Tibial artery (tissue), 4 donors: ENCODE measurements around the gene PRAC1.

Experiments
- DNase-seq, 2 donors: peaks; one replicate each; pipeline ENCODE4 v3.0.0-alpha.2; 2019
- H3K27ac ChIP-seq, 2 donors: fragments of 200-600 bp; sonication (generic) in 1 of 2; 1 replicate in 1 of 2; 2 replicates in 1 of 2; pipeline ENCODE4 v1.5.1; 2018 to 2019; ENCODE audit warnings: mild to moderate bottlenecking in 1 of 2
- H3K27me3 ChIP-seq, 2 donors: fragments of 200-600 bp; sonication (generic) in 1 of 2; one replicate each; pipeline versions ENCODE4 v1.5.1 to v1.6.0; 2016 to 2019
- H3K36me3 ChIP-seq, 3 donors: fragments of 200-600 bp; sonication (generic) in 2 of 3; one replicate each; pipeline ENCODE4 v1.5.1; 2016 to 2019; ENCODE audit warnings: mild to moderate bottlenecking in 2 of 3
- H3K4me1 ChIP-seq, 4 donors: fragments of 200-600 bp; sonication (generic) in 2 of 4; 1 replicate in 3 of 4; 2 replicates in 1 of 4; pipeline ENCODE4 v1.5.1; 2016 to 2019
- H3K4me3 ChIP-seq, 2 donors: fragments of 200-600 bp; sonication (generic) in 1 of 2; 1 replicate in 1 of 2; 2 replicates in 1 of 2; pipeline ENCODE4 v1.5.1; 2018 to 2019; ENCODE audit warnings: mild to moderate bottlenecking in 2 of 2
- H3K9me3 ChIP-seq, 3 donors: fragments of 200-600 bp; sonication (generic) in 1 of 3; one replicate each; pipeline ENCODE4 v1.5.1; 2016 to 2019
- intact Hi-C: fragments of 100-400 bp; cut with DNase I; formaldehyde crosslinking; loops from one replicate; pipeline ENCODE4 v1.15.0; 2023; ENCODE audit warnings: low total_unique reads
- TF ChIP-seq, protein P1 (sequence below), 2 experiments: fragments of 200-600 bp in 1 of 2; fragments of 450-650 bp in 1 of 2; IDR thresholded peaks; one replicate each; pipeline ENCODE4 v1.5.1; 2017 to 2019; ENCODE audit warnings: antibody characterized with exemption in 2 of 2, mild to moderate bottlenecking in 1 of 2, moderate library complexity in 1 of 2

Gene PRAC1

DNA sequence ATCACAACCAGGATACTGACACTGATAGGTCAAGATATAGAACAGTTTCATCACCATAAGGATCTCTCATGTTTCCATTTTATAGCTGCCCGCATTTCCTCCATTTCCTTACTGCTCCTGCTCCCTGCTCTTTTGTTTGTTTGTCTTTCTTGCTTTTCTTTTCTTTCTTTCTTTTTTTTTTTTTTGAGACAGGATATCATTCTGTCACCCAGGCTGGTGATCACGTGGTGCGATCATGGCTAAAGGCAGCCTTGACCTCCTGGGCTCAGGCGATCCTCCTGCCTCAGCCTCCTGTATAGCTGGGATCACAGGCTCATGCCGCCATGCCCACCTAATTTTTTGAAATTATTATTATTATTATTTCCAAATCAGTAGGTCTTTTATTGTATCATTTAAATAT lies 31.7 kb downstream of the PRAC1 start:
- H3K27me3 ChIP-seq = peaks cover 0 to 37% of the 10 kb centered on the region in 2 donors
- H3K36me3 ChIP-seq = no peaks in the 10 kb centered on the region
- DNase-seq = no peak
- intact Hi-C loops = no loop called here
- no peak overlapping the region for H3K27ac ChIP-seq
- TF ChIP-seq, protein P1, sequence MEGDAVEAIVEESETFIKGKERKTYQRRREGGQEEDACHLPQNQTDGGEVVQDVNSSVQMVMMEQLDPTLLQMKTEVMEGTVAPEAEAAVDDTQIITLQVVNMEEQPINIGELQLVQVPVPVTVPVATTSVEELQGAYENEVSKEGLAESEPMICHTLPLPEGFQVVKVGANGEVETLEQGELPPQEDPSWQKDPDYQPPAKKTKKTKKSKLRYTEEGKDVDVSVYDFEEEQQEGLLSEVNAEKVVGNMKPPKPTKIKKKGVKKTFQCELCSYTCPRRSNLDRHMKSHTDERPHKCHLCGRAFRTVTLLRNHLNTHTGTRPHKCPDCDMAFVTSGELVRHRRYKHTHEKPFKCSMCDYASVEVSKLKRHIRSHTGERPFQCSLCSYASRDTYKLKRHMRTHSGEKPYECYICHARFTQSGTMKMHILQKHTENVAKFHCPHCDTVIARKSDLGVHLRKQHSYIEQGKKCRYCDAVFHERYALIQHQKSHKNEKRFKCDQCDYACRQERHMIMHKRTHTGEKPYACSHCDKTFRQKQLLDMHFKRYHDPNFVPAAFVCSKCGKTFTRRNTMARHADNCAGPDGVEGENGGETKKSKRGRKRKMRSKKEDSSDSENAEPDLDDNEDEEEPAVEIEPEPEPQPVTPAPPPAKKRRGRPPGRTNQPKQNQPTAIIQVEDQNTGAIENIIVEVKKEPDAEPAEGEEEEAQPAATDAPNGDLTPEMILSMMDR (IDR thresholded peaks at IDR 0.05) = no peak
- peaks cover 0 to 9% (median 0%) of the 10 kb centered on the region in 3 donors for H3K9me3 ChIP-seq
- H3K4me3 ChIP-seq = no peak overlapping the region
- no peaks in the 10 kb centered on the region for H3K4me1 ChIP-seq

DNA sequence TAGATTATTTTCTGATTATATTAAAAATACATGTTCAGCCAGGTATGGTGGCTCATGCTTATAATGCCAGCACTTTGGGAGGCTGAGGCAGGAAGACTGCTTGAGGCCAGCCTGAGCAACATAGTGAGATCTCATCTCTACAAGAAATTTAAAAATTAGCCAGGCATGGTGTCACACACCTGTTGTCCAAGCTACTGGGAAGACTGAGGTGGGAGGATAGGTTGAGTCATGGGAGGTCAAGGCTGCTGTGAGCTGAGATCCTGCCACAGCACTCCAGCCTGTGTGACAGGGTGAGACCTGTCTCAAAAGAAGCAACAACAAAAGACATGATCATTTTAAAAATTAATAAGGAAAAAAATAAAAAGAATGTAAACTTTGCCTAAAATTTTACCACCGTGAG lies 40.7 kb downstream of the PRAC1 start:
- Histone ChIP-seq H3K9me3 (no peaks in the 10 kb centered on the region), H3K27ac (no peak overlapping the region), H3K27me3 (peaks cover 0 to 68% of the 10 kb centered on the region in 2 donors), H3K36me3 (no peaks in the 10 kb centered on the region), H3K4me3 (no peak overlapping the region), H3K4me1 (peaks cover 0 to 6% (median 2%) of the 10 kb centered on the region in 4 donors)
- DNase-seq = no peak
- TF ChIP-seq, protein P1 (IDR thresholded peaks at IDR 0.05) = no peak
- intact Hi-C loops = no loop called here

- Histone ChIP-seq H3K9me3 (no peaks in the 10 kb centered on the region), H3K36me3 (no peaks in the 10 kb centered on the region), H3K27ac (no peak overlapping the region), H3K4me3 (no peak overlapping the region), H3K27me3 (peaks cover 0 to 72% of the 10 kb centered on the region in 2 donors), H3K4me1 (peaks cover 0 to 6% (median 2%) of the 10 kb centered on the region in 4 donors)
- DNase-seq = no peak
- intact Hi-C loops = loop anchor here (5.0 kb wide), 2 partner anchors 113 to 203 kb away; no protein-coding TSS in a partner anchor
- TF ChIP-seq, protein P1 (IDR thresholded peaks at IDR 0.05) = no peak
These were observed 42.8 kb downstream of the PRAC1 start for GRCh38 chr17:48679385-48680096.

DNA sequence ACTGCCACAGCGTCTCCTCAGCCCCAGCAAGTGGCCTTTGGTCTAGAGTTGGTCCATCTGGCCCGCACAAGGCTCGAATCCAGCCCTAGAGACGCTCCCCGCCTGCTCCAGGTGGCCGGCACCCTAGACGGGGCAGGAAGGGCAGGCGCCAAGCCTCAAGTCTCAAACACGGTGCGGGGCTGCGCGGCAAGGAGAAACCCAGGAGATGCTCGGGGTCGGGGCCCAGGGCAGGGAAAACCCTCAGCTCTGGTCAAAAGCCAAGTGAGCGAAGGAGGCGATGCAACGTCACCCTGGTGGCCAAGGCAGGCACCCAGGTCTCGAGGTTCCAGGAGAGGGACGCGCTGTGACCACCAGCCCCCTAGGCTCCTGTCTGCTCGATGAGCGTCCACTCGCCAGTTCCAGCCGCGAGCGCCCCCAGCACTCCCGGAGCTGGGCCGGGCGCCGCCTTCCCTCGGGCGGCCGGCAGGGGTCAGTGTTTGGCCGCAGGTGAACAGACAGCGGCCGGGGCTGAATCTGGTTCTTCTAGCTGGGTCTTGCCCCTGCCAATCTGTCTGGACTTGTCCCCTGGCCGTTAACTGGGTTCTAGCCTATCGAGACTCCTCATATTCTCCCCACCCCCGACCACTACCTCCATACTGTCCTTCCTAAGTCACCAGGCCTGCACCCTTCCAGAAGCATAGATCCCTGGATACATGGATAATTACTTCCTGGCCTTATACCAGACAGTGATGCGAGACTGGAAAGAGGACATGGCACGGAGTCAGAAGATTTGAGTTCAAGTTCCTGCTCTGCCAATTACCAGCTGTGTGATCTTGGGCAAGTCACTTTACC lies 44.0 kb downstream of the PRAC1 start:
- Histone ChIP-seq H3K27me3 (peaks cover 0 to 78% of the 10 kb centered on the region in 2 donors), H3K4me3 (no peak overlapping the region), H3K4me1 (peaks cover 0 to 6% (median 2%) of the 10 kb centered on the region in 4 donors), H3K9me3 (no peaks in the 10 kb centered on the region), H3K36me3 (no peaks in the 10 kb centered on the region), H3K27ac (no peak overlapping the region)
- intact Hi-C loops = loop anchor here (5.0 kb wide), 2 partner anchors 114 to 204 kb away; no protein-coding TSS in a partner anchor
- TF ChIP-seq, protein P1 (IDR thresholded peaks at IDR 0.05) = peak; percentile 69 to 85
- peak; percentile 29 to 66 for DNase-seq

GRCh38 chr17:48676963-48677558 lies 45.3 kb downstream of the PRAC1 start:
- DNase-seq = no peak
- H3K27ac ChIP-seq = no peak overlapping the region
- H3K4me3 ChIP-seq = no peak overlapping the region
- TF ChIP-seq, protein P1 (IDR thresholded peaks at IDR 0.05) = no peak
- no peaks in the 10 kb centered on the region for H3K9me3 ChIP-seq
- peaks cover 0 to 77% of the 10 kb centered on the region in 2 donors for H3K27me3 ChIP-seq
- intact Hi-C loops = loop anchor here (5.0 kb wide), 2 partner anchors 115 to 205 kb away; no protein-coding TSS in a partner anchor
- H3K4me1 ChIP-seq = peaks cover 0 to 6% (median 2%) of the 10 kb centered on the region in 4 donors
- no peaks in the 10 kb centered on the region for H3K36me3 ChIP-seq
